ENCODE results near the gene RUNDC3A. TPM values are rescaled to one million over a fixed set of nuclear protein-coding genes. Genes with fewer than 3 reads are reported as not detected.

Gene RUNDC3A
- total RNA-seq, result 0.40 and 0.62 TPM in 2 replicates
- 0.86 TPM for polyA plus RNA-seq (2012)

- peak; percentile 91 for DNase-seq (ENCODE audit: low read depth)
These were observed at the start of gene RUNDC3A for GRCh38 chr17:44308320-44308818. RUNDC3A (plus strand) TSS chr17:44308601; CDS start chr17:44308833, 232 bp downstream.

GRCh38 chr17:44258811-44259351, 49.5 kb upstream of the RUNDC3A start:
- DNase-seq (ENCODE audit: low read depth), result no peak

DNA sequence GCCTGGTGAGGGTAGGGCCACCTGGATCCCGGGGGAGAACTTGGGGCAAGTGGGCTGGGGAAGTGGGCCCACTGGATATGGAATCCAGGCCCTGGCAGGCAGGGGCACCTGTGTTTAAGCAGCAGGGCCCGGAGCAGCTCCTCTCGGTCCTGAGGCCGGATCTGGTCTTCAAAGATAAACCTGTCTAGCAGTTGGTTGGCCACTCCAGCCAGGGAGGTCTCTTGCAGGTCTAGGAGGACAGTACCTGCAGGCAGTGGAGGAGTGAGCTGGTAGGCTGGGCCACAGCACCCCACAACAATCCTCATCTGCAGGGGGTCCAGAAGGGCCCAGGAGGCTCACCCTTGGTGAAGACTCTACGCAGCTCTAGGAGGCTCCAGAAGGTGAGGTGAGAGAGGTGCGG, 48.1 kb upstream of the RUNDC3A start:
- no peak for DNase-seq (ENCODE audit: low read depth)

DNA sequence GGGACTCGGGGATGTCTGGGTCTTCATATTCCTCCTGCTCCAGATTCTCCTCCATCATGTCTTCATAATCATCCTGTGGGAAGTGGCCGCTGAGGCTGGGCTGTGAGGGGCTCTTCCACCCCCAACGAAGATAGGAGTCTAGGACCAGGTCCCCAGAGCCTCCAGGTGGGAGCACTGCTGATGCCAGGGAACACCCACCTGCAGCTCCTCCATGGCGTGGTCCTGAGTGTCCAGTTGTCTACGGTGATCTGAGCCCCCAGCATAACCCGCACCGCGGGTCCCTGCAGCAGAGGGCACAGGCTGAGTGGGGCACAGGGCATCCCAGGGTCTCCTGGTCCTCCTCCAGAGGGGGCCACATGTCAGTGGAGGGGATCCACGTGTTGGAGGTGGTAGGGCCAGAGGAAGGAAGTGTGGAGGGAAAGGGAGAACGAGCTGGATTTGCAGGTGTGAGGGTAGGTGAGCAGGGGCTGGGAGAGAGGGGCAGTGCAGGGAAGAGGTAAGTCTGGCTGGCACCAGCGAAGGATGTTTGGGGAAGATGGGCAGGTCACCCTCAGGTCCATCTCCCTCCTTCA, 45.7 kb upstream of the RUNDC3A start:
- no peak for DNase-seq (ENCODE audit: low read depth)

- DNase-seq (ENCODE audit: low read depth), result no peak
These were observed 45.0 kb upstream of the RUNDC3A start for GRCh38 chr17:44263345-44263902.

GRCh38 chr17:44266402-44267164, 41.8 kb upstream of the RUNDC3A start:
- DNase-seq (ENCODE audit: low read depth), result no peak

DNA sequence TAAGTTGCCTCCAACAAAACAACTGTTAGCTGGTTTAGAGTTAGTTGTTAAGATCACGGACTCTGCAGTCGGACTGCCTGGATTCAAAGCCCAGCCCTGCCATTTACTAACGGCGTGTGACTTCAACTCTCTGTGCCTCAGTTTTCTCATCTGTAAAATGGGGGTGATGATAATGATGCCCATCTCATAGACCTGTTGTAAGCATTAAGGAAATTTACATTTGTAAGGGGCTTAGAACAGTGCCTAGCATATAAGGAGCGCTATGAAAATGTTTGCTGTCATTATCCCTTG, 41.3 kb upstream of the RUNDC3A start:
- DNase-seq (ENCODE audit: low read depth), result no peak

DNA sequence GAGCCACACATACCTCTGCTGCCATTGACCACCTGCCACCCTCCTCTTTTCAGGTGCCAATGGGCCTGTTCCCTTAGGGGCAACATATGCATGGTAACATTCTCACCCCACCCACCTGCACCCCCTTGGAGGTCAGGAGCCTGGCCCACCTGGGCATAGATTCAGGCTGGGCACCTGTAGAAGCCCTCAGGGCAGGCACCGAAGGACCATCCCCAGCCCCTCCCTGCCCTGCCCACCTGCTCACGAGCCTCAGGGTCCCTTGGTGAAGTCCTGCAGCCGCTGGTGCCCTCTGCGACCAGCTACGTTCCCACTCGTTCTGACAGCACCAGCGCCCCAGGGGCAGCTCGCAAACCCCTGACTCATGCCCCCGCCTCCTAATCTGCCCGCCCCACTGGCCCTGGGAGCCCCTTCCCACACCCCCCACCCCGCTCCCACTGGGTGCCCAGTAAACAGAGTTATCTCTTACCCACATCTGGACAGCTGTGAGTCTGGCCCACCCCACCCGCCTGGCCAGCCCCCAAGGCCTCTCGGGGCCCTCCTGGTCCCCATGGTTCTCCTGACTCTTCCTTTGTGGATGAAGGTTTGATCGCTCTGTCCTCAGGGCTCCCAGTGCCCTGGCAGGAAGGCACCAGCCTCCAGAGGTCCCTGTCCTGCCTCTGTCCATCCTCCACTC, 40.4 kb upstream of the RUNDC3A start, which contains the start of gene SLC4A1:
TSS of gene SLC4A1 (minus strand) at position 318 of the 673 bp plus-strand sequence. CDS start 5,269 bp downstream, outside the sequence.
- DNase-seq (ENCODE audit: low read depth), result no peak

GRCh38 chr17:44268709-44269534, 39.5 kb upstream of the RUNDC3A start:
- DNase-seq (ENCODE audit: low read depth), result no peak

GRCh38 chr17:44269535-44270240, 38.7 kb upstream of the RUNDC3A start:
- peak; percentile 66 for DNase-seq (ENCODE audit: low read depth)

GRCh38 chr17:44272321-44272951, 36.0 kb upstream of the RUNDC3A start:
- peak; percentile 79 for DNase-seq (ENCODE audit: low read depth)

GRCh38 chr17:44272954-44273353, 35.4 kb upstream of the RUNDC3A start:
- no peak for DNase-seq (ENCODE audit: low read depth)

GRCh38 chr17:44273607-44274006, 34.8 kb upstream of the RUNDC3A start:
- DNase-seq (ENCODE audit: low read depth), result no peak

- DNase-seq (ENCODE audit: low read depth), result no peak
These were observed 30.4 kb upstream of the RUNDC3A start for GRCh38 chr17:44277976-44278375.

GRCh38 chr17:44279346-44279665, 29.1 kb upstream of the RUNDC3A start:
- no peak for DNase-seq (ENCODE audit: low read depth)

GRCh38 chr17:44279666-44280391, 28.6 kb upstream of the RUNDC3A start:
- peak; percentile 88 for DNase-seq (ENCODE audit: low read depth)

DNA sequence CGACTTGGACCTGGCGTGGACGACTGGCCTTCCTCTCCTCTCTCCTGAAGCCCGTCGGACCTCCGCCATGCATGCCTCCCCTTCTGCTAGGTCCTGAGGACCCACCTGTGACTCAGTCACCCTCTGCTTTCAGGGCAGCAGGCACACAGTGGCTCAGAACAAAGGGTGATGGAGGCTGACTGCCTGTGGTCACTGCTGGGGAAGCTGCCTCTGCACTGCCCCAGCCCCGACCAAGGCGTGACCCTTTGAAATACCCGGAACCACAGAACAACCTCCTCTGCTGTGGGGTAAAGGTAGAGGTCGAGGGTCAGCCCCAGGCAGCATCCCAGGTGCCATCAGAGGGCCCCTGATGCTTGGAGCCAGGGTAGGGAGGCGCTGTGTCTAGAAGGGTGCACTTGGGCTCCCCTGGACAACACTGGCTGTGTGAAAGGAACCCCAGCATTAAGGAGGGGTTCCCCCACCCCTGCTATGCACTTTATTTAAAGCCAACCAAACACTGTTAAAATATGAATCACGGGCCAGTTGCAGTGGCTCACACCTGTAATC, 27.9 kb upstream of the RUNDC3A start:
- no peak for DNase-seq (ENCODE audit: low read depth)

- no peak for DNase-seq (ENCODE audit: low read depth)
These were observed 26.8 kb upstream of the RUNDC3A start for GRCh38 chr17:44281570-44281969.

DNA sequence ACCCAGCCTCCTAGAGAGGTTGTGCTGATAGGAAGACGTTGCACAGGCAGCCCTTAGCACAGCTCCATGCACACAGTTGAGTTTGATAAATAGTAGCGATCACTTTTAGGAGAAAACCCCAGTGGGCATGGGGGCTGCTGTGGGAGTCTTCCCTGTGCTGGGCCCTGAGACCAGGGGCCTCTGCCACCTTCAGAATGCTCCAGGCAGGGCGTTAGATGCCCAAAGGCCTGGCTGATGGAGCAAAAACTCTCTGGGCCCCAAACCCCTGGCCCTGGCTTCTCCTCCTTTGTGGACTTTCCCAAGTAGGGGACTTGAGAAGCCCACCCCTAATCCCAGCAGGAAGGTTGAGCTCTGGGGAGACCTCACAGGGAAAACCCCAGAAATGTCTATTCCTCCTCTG, 26.1 kb upstream of the RUNDC3A start:
- no peak for DNase-seq (ENCODE audit: low read depth)

Measured in myocyte (in vitro differentiated cells).